ENCODE data around the gene BLZF1.

- TF ChIP-seq POLR2A (IDR thresholded peaks at IDR 0.05; ENCODE audit: low read length): no peak
- TF ChIP-seq GATA1 (IDR thresholded peaks at IDR 0.05; ENCODE audit: low read depth, low read length): no peak
Observed at GRCh38 chr1:169346036-169346589, 21.9 kb upstream of the BLZF1 start.
